ENCODE measurements around the gene ZNF362.

ZNF362 gene

DNA sequence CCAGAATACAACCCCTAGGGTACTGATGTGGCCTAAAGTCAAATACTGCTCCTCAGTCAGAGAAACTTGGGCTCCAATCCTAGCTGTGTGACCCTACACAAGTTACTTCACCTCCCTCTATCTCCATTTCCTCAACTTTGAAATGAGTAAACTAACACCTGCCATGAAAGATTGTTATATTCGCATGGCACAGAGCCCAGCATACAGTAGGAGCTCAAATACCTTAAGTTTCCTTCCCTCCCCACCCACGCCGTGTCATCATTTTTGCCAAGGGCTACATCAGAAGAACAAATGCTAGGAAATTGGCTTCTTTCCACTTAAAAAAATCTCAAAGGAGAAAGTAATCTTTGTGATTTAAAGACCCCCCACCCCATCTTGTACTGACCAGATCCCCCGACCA is 22.2 kb upstream of the ZNF362 start (continued):
- no peak for TF ChIP-seq SP3 (tag by site-specific recombination; IDR thresholded peaks at IDR 0.05)
- TF ChIP-seq ZNF791 (tag by site-specific recombination; IDR thresholded peaks at IDR 0.05) = no peak
- TF ChIP-seq ZNF560 (tag by site-specific recombination; IDR thresholded peaks at IDR 0.05; ENCODE audit: borderline replicate concordance) = no peak
- TF ChIP-seq ZNF146 (tag by site-specific recombination; IDR thresholded peaks at IDR 0.05) = no peak

GRCh38 chr1:33234588-33234990 is 21.7 kb upstream of the ZNF362 start:
- Histone ChIP-seq H3K27ac (ENCODE audit: extremely low read depth, low read depth, low read length) (no peak overlapping the region), H3K36me3 (ENCODE audit: control insufficient read depth in 2 of 2, insufficient read depth in 1 of 2, low read length in 2 of 2) (no peaks in the 10 kb centered on the region), H3K4me1 (ENCODE audit: control insufficient read depth, insufficient read depth, low read length) (no peaks in the 10 kb centered on the region), H3K9me3 (ENCODE audit: control insufficient read depth, insufficient read depth, low read depth, low read length) (no peaks in the 10 kb centered on the region), H3K4me3 (ENCODE audit: low read depth, low read length) (no peak overlapping the region)
- TF ChIP-seq ZNF214 (tag by site-specific recombination; IDR thresholded peaks at IDR 0.05; ENCODE audit: borderline replicate concordance) (no peak), ZXDB (tag by site-specific recombination; IDR thresholded peaks at IDR 0.05) (no peak), GLIS1 (tag by site-specific recombination; IDR thresholded peaks at IDR 0.05) (no peak), ZIC2 (tag by site-specific recombination; IDR thresholded peaks at IDR 0.05) (peak; percentile 28; the same call in 1 of the 2 replicates)
- POLR2A ChIA-PET = no interaction called here
- CTCF ChIA-PET = interaction anchor here (0.8 kb wide), 1 partner anchor 14 kb away, joined by 4 read pairs; no protein-coding TSS in a partner anchor

DNA sequence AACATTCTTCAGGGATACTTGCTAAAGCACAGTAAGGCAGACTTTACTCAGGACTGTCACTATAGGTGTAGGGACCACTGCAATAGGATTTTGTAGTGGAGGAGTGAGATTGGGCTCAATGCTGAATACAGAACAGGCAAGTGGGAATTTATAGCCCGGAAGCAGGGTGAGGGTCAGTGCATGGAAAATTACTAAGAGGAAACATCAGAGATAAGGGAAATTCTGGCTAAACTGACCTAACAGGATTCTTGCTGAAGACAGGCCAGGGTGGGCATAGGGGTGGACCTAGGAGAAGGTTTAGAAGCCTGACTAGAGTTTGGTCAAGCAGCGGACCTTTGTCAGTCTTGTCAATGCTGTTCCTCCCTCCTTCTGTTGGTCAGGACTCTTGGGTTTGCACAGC is 20.8 kb upstream of the ZNF362 start:
- ChIA-PET CTCF (no interaction called here), POLR2A (no interaction called here)
- no peak for TF ChIP-seq ZFP69B (tag by site-specific recombination; IDR thresholded peaks at IDR 0.05)
- TF ChIP-seq, protein P1, sequence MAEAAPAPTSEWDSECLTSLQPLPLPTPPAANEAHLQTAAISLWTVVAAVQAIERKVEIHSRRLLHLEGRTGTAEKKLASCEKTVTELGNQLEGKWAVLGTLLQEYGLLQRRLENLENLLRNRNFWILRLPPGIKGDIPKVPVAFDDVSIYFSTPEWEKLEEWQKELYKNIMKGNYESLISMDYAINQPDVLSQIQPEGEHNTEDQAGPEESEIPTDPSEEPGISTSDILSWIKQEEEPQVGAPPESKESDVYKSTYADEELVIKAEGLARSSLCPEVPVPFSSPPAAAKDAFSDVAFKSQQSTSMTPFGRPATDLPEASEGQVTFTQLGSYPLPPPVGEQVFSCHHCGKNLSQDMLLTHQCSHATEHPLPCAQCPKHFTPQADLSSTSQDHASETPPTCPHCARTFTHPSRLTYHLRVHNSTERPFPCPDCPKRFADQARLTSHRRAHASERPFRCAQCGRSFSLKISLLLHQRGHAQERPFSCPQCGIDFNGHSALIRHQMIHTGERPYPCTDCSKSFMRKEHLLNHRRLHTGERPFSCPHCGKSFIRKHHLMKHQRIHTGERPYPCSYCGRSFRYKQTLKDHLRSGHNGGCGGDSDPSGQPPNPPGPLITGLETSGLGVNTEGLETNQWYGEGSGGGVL (tag by site-specific recombination; IDR thresholded peaks at IDR 0.05) = no peak
- no peak for TF ChIP-seq ZNF24 (tag by site-specific recombination; IDR thresholded peaks at IDR 0.05)
- no peak for TF ChIP-seq PRDM10 (tag by site-specific recombination; IDR thresholded peaks at IDR 0.05)
- no peak for TF ChIP-seq ZFP41 (tag by site-specific recombination; IDR thresholded peaks at IDR 0.05; ENCODE audit: borderline replicate concordance)
- TF ChIP-seq ZSCAN16 (tag by site-specific recombination; IDR thresholded peaks at IDR 0.05) = no peak
- no peak for TF ChIP-seq ZNF548 (tag by site-specific recombination; IDR thresholded peaks at IDR 0.05)
- TF ChIP-seq ZNF624 (tag by site-specific recombination; IDR thresholded peaks at IDR 0.05) = no peak
- no peak for TF ChIP-seq ZBTB48 (tag by site-specific recombination; IDR thresholded peaks at IDR 0.05)
- no peak for TF ChIP-seq ZNF426 (tag by site-specific recombination; IDR thresholded peaks at IDR 0.05)
- Histone ChIP-seq H3K36me3 (ENCODE audit: control insufficient read depth in 2 of 2, insufficient read depth in 1 of 2, low read length in 2 of 2) (no peaks in the 10 kb centered on the region), H3K4me1 (ENCODE audit: control insufficient read depth, insufficient read depth, low read length) (no peaks in the 10 kb centered on the region), H3K27ac (ENCODE audit: extremely low read depth, low read depth, low read length) (no peak overlapping the region), H3K4me3 (ENCODE audit: low read depth, low read length) (no peak overlapping the region), H3K9me3 (ENCODE audit: control insufficient read depth, insufficient read depth, low read depth, low read length) (no peaks in the 10 kb centered on the region)

All from HEK293 (cell line).